B cell (primary cell): ENCODE results near the gene MTUS2.

Experiments
- EZH2 ChIP-seq: IDR thresholded peaks from 2 replicates; pipeline ENCODE4 v1.6.1; 2012; ENCODE audit warnings: borderline replicate concordance, low read depth, mild to moderate bottlenecking, moderate library complexity, low read length; ENCODE audit not compliant: insufficient read depth, poor library complexity, severe bottlenecking
- TF ChIP-seq, protein P1 (sequence below): fragments of 200-600 bp; IDR thresholded peaks from one replicate; pipeline ENCODE4 v1.8.0; 2022; ENCODE audit warnings: antibody characterized with exemption, mild to moderate bottlenecking

GRCh38 chr13:29449726-29450125 lies 629.6 kb downstream of the MTUS2 start:
- TF ChIP-seq, protein P1, sequence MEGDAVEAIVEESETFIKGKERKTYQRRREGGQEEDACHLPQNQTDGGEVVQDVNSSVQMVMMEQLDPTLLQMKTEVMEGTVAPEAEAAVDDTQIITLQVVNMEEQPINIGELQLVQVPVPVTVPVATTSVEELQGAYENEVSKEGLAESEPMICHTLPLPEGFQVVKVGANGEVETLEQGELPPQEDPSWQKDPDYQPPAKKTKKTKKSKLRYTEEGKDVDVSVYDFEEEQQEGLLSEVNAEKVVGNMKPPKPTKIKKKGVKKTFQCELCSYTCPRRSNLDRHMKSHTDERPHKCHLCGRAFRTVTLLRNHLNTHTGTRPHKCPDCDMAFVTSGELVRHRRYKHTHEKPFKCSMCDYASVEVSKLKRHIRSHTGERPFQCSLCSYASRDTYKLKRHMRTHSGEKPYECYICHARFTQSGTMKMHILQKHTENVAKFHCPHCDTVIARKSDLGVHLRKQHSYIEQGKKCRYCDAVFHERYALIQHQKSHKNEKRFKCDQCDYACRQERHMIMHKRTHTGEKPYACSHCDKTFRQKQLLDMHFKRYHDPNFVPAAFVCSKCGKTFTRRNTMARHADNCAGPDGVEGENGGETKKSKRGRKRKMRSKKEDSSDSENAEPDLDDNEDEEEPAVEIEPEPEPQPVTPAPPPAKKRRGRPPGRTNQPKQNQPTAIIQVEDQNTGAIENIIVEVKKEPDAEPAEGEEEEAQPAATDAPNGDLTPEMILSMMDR, result no peak
- no peak for TF ChIP-seq EZH2
